Peyer's patch (tissue), 4 donors: Measurements from ENCODE around the gene SLC9A4. TPM values are rescaled to one million over a fixed set of nuclear protein-coding genes. Genes with fewer than 3 reads are reported as not detected.

ENCODE experiments used
- DNase-seq, 3 donors: peaks; one replicate each; pipeline ENCODE4 v3.0.0-alpha.2; 2017 to 2019
- H3K27ac ChIP-seq, 4 donors: fragments of 200-600 bp; sonication (generic); one replicate each; pipeline ENCODE4 v1.5.1; 2016 to 2019
- H3K27me3 ChIP-seq, 2 donors: fragments of 200-600 bp; sonication (generic); one replicate each; pipeline ENCODE4 v1.5.1; 2019
- H3K36me3 ChIP-seq, 3 donors: fragments of 200-600 bp; sonication (generic); one replicate each; pipeline ENCODE4 v1.5.1; 2016 to 2019
- H3K4me1 ChIP-seq, 4 donors: fragments of 200-600 bp; sonication (generic); one replicate each; pipeline ENCODE4 v1.5.1; 2016 to 2019
- H3K4me3 ChIP-seq, 4 donors: fragments of 200-600 bp; sonication (generic); 1 replicate in 3 of 4; 2 replicates in 1 of 4; pipeline ENCODE4 v1.5.1; 2016 to 2019; ENCODE audit warnings: mild to moderate bottlenecking in 1 of 4
- H3K9me3 ChIP-seq, 4 donors: fragments of 200-600 bp; sonication (generic); one replicate each; pipeline ENCODE4 v1.5.1; 2016 to 2019; ENCODE audit warnings: mild to moderate bottlenecking in 1 of 4
- POLR2A ChIP-seq, 2 donors: fragments of 450-650 bp; IDR thresholded peaks; one replicate each; pipeline ENCODE4 v1.5.1; 2017; ENCODE audit warnings: antibody characterized with exemption in 2 of 2, mild to moderate bottlenecking in 2 of 2, moderate library complexity in 2 of 2
- total RNA-seq, 4 donors: library from RNA; depleted of rRNA; stranded (reverse); fragments of >200 nt; gene quantifications; one replicate each; pipeline ENCODE4 v1.1.0, GENCODE V29; 2016
- TF ChIP-seq, protein P1 (sequence below), 6 experiments: fragments of 450-650 bp in 4 of 6; fragments of 200-600 bp in 2 of 6; sonication (generic) in 1 of 6; IDR thresholded peaks; one replicate each; pipeline ENCODE4 v1.5.1; 2017 to 2019; ENCODE audit warnings: antibody characterized with exemption in 6 of 6, mild to moderate bottlenecking in 3 of 6, moderate library complexity in 1 of 6

Gene SLC9A4
- total RNA-seq, 4 donors from 2014 or later = not detected

DNA sequence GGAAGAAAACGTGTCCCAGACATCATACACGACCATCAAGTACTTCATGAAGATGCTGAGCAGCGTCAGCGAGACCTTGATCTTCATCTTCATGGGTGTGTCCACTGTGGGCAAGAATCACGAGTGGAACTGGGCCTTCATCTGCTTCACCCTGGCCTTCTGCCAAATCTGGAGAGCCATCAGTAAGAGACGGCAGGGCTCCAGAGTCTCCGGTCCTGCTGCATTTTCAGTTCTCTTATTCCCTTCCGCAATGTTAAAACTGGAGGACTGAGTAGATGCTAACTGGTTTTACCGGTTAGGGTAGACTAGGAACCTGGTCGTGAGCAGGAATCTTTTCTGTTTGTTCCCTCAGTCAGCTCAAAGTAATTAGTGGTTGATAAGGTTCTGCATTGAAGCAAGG is 32.3 kb downstream of the SLC9A4 start:
- TF ChIP-seq, protein P1, sequence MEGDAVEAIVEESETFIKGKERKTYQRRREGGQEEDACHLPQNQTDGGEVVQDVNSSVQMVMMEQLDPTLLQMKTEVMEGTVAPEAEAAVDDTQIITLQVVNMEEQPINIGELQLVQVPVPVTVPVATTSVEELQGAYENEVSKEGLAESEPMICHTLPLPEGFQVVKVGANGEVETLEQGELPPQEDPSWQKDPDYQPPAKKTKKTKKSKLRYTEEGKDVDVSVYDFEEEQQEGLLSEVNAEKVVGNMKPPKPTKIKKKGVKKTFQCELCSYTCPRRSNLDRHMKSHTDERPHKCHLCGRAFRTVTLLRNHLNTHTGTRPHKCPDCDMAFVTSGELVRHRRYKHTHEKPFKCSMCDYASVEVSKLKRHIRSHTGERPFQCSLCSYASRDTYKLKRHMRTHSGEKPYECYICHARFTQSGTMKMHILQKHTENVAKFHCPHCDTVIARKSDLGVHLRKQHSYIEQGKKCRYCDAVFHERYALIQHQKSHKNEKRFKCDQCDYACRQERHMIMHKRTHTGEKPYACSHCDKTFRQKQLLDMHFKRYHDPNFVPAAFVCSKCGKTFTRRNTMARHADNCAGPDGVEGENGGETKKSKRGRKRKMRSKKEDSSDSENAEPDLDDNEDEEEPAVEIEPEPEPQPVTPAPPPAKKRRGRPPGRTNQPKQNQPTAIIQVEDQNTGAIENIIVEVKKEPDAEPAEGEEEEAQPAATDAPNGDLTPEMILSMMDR (IDR thresholded peaks at IDR 0.05) = no peak
- no peak for TF ChIP-seq POLR2A (IDR thresholded peaks at IDR 0.05)
- H3K9me3 ChIP-seq = no peaks in the 10 kb centered on the region
- no peak overlapping the region for H3K27ac ChIP-seq
- no peaks in the 10 kb centered on the region for H3K27me3 ChIP-seq
- H3K4me3 ChIP-seq = no peak overlapping the region
- no peaks in the 10 kb centered on the region for H3K4me1 ChIP-seq
- peak in 1 of 3 donors; percentile 48 for DNase-seq
- no peaks in the 10 kb centered on the region for H3K36me3 ChIP-seq

DNA sequence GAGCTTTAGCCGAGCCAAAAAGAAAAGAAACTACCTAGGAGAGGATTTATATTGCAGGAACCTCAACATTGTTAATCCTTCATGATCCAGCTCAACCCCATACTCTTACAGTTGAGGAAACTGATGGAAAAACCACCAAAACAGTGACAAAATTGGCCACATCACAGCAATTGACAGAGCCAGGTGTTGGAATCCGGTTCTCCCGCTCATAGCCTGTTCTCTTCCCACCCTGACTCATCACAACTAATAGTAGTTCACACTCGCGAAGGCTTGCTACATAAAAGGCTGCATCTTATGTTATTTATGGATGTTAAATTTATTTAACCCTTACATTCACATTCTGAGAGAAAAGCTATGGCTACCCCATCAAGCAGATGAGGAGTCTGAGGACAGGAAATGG is 33.7 kb downstream of the SLC9A4 start:
- Histone ChIP-seq H3K9me3 (no peaks in the 10 kb centered on the region), H3K27ac (no peak overlapping the region), H3K36me3 (no peaks in the 10 kb centered on the region), H3K4me1 (no peaks in the 10 kb centered on the region), H3K4me3 (no peak overlapping the region), H3K27me3 (no peaks in the 10 kb centered on the region)
- no peak for TF ChIP-seq POLR2A (IDR thresholded peaks at IDR 0.05)
- TF ChIP-seq, protein P1 (IDR thresholded peaks at IDR 0.05) = no peak
- no peak for DNase-seq

DNA sequence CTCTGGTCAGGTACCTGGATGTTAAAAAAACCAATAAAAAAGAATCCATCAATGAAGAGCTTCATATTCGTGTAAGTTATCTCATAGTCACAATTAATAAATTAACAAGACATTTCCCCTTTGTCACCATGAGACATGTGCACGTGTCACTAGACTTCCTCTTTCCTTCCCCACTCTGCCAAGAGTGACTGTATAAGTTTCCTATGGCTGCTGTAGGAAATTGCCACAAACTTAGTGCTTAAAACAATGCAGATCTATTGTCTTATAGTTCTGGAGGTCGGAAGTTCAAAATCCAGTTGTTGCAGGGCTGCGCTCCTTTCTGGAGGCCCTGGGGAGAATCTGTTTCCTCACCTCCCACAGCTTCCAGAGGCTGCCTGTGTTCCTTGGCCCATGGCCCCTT is 35.8 kb downstream of the SLC9A4 start:
- H3K4me3 ChIP-seq = no peak overlapping the region
- no peak overlapping the region for H3K27ac ChIP-seq
- TF ChIP-seq, protein P1 (IDR thresholded peaks at IDR 0.05) = no peak
- no peak for TF ChIP-seq POLR2A (IDR thresholded peaks at IDR 0.05)
- H3K36me3 ChIP-seq = no peaks in the 10 kb centered on the region
- DNase-seq = no peak
- no peaks in the 10 kb centered on the region for H3K9me3 ChIP-seq
- H3K4me1 ChIP-seq = no peaks in the 10 kb centered on the region
- no peaks in the 10 kb centered on the region for H3K27me3 ChIP-seq

DNA sequence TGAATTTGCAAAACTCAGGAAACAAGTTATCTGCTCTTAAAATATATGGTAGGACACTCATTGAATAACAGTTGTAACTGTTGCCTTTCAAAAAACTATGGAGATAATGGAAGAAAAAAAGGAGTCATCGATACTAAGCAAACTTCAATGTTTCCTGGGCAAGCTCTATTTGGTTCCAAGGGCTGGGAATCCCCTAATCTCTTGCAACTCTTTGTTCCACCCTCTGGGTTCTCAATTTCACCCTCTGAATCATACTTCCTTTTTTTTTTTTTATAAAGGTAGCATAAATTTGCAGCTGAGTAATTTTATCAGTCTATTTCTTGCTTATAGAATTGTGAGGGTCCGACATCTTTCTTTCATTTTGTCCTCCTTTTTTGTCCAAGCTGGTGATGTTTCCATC is 36.7 kb downstream of the SLC9A4 start:
- no peaks in the 10 kb centered on the region for H3K9me3 ChIP-seq
- no peak overlapping the region for H3K4me3 ChIP-seq
- no peak for DNase-seq
- H3K27ac ChIP-seq = no peak overlapping the region
- H3K27me3 ChIP-seq = no peaks in the 10 kb centered on the region
- no peaks in the 10 kb centered on the region for H3K4me1 ChIP-seq
- no peaks in the 10 kb centered on the region for H3K36me3 ChIP-seq
- TF ChIP-seq, protein P1 (IDR thresholded peaks at IDR 0.05) = no peak
- no peak for TF ChIP-seq POLR2A (IDR thresholded peaks at IDR 0.05)

DNA sequence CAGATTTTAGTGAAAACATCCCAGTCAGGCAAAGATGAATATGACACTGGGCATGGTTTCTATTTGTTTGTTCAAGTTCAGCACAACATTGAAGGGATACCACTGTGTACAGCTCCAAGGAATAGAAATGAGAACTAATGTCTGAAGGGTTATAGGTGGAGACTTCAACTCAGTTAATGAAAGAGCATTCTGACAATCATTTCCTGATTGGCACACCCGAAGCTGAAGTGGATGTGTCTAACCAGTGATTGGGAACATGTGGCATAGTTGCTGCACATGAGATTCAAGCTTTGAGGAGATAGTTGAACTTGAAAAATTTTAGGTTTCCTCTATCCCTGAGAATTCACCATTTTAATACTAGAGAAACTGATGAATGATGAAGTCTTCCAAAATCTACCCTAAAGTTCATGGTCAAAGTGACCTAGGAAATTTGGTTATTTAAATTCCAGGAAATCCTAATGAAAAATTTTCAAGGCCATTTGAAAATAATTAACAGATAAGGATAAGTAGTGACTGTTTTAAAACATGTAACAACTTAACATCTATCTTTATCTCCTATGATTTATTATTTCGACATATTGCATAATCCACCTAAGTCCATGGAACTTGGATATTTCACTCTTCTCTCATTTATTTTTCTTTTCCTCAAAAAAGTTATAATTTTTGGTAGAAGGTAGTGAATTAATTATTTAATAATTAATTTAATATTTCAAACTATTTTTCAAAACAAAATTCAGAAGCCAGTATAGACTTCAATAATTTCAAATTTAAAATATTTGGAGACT is 38.0 kb downstream of the SLC9A4 start:
- Histone ChIP-seq H3K9me3 (no peaks in the 10 kb centered on the region), H3K4me1 (no peaks in the 10 kb centered on the region), H3K27ac (no peak overlapping the region), H3K4me3 (no peak overlapping the region), H3K36me3 (no peaks in the 10 kb centered on the region), H3K27me3 (no peaks in the 10 kb centered on the region)
- DNase-seq = no peak
- no peak for TF ChIP-seq POLR2A (IDR thresholded peaks at IDR 0.05)
- TF ChIP-seq, protein P1 (IDR thresholded peaks at IDR 0.05) = no peak
